HG03060 (cell line): ENCODE results near the gene CABP5.

ENCODE experiments used
- ATAC-seq: cut with Tn5 transposase; IDR thresholded peaks from one replicate; pipeline ENCODE4 v1.9.1; 2021; ENCODE audit warnings: low read depth, moderate number of reproducible peaks; ENCODE audit not compliant: unreplicated experiment

Gene CABP5

GRCh38 chr19:48033604-48034003, 10.3 kb downstream of the CABP5 start:
- no peak for ATAC-seq

- ATAC-seq = no peak
Measured at GRCh38 chr19:48030073-48030472, 13.8 kb downstream of the CABP5 start.

- no peak for ATAC-seq
Measured at GRCh38 chr19:48029431-48029830, 14.4 kb downstream of the CABP5 start.

GRCh38 chr19:48025480-48025879, 18.4 kb downstream of the CABP5 start:
- no peak for ATAC-seq

- no peak for ATAC-seq
Measured at GRCh38 chr19:48023518-48023917, 20.4 kb downstream of the CABP5 start.

GRCh38 chr19:48023011-48023410, 20.9 kb downstream of the CABP5 start:
- no peak for ATAC-seq

GRCh38 chr19:48020686-48021085, 23.2 kb downstream of the CABP5 start:
- no peak for ATAC-seq

- ATAC-seq = no peak
Measured at GRCh38 chr19:48010932-48011758, 32.7 kb downstream of the CABP5 start.

- no peak for ATAC-seq
Measured at GRCh38 chr19:48006762-48007161, 37.1 kb downstream of the CABP5 start.

GRCh38 chr19:48004236-48004635, 39.6 kb downstream of the CABP5 start:
- ATAC-seq = no peak

GRCh38 chr19:48000846-48001245, 43.0 kb downstream of the CABP5 start:
- no peak for ATAC-seq

- ATAC-seq = no peak
Measured at GRCh38 chr19:47998800-47999199, 45.1 kb downstream of the CABP5 start.

- ATAC-seq = no peak
Measured at GRCh38 chr19:47996230-47996727, 47.6 kb downstream of the CABP5 start.

- ATAC-seq = no peak
Measured at GRCh38 chr19:47994209-47994802, 49.6 kb downstream of the CABP5 start, which contains the start of gene ELSPBP1. Gene ELSPBP1, plus strand, starts transcription at chr19:47994632. Its CDS starts 14,036 bp downstream, at chr19:48008668.

GRCh38 chr19:47992070-47992469, 51.8 kb downstream of the CABP5 start, which contains the start of gene BSPH1:
Gene BSPH1, minus strand, starts transcription at chr19:47992170. Its CDS starts 89 bp downstream, at chr19:47992081.
- no peak for ATAC-seq

GRCh38 chr19:47991191-47991808, 52.6 kb downstream of the CABP5 start:
- ATAC-seq = no peak
